ENCODE measurements around the gene RHCG. TPM values are rescaled to one million over a fixed set of nuclear protein-coding genes. Genes with fewer than 3 reads are reported as not detected.

RHCG gene
- total RNA-seq, 2 donors from 2014 or later = 0.91 to 1.0 TPM

DNA sequence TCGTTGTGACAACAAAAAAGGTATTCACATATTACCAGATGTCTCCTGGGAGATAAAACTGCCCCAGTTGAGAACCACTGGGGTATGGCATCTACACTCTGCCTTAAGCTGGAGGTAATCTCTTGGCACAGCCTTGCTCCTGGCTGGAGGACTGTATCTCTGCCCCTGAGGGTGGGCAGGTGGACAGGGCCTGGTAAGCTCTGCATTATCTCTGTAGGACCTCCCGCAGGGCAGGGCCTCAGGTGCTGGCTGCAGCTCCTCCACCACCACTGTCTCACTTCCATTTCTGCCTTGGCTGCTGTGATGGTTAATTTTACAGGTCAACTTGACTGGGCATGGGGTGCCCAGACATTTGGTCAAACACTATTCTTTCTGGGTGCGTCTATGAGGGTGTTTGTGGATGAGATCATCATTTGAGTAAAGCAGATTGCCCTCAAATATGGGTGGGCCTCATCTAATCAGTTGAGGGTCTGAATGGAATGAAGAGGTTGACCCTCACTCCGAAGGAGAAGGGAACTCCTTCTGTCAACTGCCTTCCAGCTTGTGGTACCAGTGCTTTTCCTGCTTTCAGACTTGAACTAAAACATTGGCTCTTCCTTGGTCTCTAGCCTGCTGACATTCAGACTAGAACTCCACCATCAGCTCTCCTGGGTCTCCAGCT is 9.8 kb upstream of the RHCG start:
- no peak for DNase-seq (ENCODE audit: low spot score)
- Histone ChIP-seq H3K4me3 (no peak overlapping the region), H3K4me1 (replicated peaks) (no peaks in the 10 kb centered on the region), H3K9me3 (no peaks in the 10 kb centered on the region), H3K27me3 (replicated peaks; ENCODE audit: insufficient read depth) (no peaks in the 10 kb centered on the region), H3K27ac (no peak overlapping the region), H3K36me3 (no peaks in the 10 kb centered on the region)
- intact Hi-C loops (cut with DNase I) = no loop called here
- TF ChIP-seq, protein P1, sequence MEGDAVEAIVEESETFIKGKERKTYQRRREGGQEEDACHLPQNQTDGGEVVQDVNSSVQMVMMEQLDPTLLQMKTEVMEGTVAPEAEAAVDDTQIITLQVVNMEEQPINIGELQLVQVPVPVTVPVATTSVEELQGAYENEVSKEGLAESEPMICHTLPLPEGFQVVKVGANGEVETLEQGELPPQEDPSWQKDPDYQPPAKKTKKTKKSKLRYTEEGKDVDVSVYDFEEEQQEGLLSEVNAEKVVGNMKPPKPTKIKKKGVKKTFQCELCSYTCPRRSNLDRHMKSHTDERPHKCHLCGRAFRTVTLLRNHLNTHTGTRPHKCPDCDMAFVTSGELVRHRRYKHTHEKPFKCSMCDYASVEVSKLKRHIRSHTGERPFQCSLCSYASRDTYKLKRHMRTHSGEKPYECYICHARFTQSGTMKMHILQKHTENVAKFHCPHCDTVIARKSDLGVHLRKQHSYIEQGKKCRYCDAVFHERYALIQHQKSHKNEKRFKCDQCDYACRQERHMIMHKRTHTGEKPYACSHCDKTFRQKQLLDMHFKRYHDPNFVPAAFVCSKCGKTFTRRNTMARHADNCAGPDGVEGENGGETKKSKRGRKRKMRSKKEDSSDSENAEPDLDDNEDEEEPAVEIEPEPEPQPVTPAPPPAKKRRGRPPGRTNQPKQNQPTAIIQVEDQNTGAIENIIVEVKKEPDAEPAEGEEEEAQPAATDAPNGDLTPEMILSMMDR (IDR thresholded peaks at IDR 0.05) = no peak
- TF ChIP-seq POLR2A (IDR thresholded peaks at IDR 0.05) (no peak), POLR2AphosphoS5 (IDR thresholded peaks at IDR 0.05) (no peak)
- 82% methylated on average over 4 of the region's 4 CpGs for WGBS

DNA sequence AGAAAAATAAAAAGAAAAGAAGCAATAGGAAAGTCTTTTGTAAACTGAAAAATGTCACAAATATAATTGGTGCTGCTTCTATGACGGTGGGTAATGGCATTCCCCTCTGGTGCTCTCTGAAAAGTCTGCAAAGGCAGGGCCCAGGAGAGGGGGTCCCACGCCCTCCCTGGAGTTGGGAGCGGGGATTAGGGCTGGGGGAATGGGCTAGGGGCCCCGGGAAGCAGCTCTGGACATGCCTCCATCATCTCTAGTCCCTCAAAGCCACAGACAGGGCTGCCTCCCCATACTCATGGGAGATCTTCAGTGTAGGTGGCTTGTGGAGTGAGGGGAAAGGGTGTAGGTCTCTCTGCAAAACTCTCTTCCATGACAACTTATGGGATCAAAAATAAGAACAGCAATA is 7.8 kb upstream of the RHCG start:
- intact Hi-C loops (cut with DNase I) = no loop called here
- Histone ChIP-seq H3K4me1 (replicated peaks) (no peaks in the 10 kb centered on the region), H3K27me3 (replicated peaks; ENCODE audit: insufficient read depth) (no peaks in the 10 kb centered on the region), H3K36me3 (no peaks in the 10 kb centered on the region), H3K27ac (no peak overlapping the region), H3K4me3 (no peak overlapping the region), H3K9me3 (no peaks in the 10 kb centered on the region)
- 90% methylated on average over 4 of the region's 4 CpGs for WGBS
- no peak for DNase-seq (ENCODE audit: low spot score)
- no peak for TF ChIP-seq POLR2AphosphoS5 (IDR thresholded peaks at IDR 0.05)
- no peak for TF ChIP-seq POLR2A (IDR thresholded peaks at IDR 0.05)
- TF ChIP-seq, protein P1 (IDR thresholded peaks at IDR 0.05) = no peak

DNA sequence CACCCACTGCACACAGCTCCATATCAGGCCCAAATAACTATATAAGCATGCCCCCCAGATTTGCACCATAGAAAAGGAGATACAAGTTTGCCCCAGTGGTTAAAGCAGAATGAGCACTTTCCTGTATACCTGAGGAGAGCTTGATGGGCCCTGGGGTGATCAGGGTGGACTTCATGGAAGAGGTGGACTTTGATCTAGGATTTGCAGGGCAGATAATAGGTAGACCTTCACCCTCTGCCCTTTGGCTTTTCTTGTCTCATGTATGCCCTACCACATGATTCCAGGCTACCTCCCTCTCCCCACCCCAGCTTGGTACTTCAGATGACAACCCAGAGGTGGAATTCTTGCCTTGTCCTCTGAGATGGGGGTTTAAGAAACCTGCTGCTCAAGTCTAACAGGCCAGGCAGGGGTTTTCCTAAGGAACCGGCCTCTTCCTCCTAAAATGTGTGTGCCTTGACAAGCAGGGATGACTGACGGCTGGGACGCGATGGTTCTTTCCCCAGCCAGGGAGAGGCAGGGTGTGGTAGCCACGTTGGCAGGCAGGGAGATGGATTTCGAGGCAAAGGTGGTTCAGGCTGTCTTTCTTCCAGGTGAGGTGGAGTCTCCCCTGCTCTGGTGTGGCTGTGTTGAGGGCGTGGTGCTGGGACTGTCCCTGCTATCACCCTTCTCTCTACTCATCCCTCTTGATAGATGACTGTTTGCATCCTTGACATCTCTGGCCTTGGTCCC is 6.6 kb upstream of the RHCG start:
- no peak overlapping the region for H3K27ac ChIP-seq
- H3K4me1 ChIP-seq (replicated peaks) = no peaks in the 10 kb centered on the region
- TF ChIP-seq POLR2AphosphoS5 (IDR thresholded peaks at IDR 0.05) (no peak), POLR2A (IDR thresholded peaks at IDR 0.05) (no peak)
- TF ChIP-seq, protein P1 (IDR thresholded peaks at IDR 0.05) = no peak
- WGBS = 67% methylated on average over 7 of the region's 7 CpGs
- DNase-seq (ENCODE audit: low spot score) = no peak
- no peaks in the 10 kb centered on the region for H3K9me3 ChIP-seq
- H3K4me3 ChIP-seq = no peak overlapping the region
- intact Hi-C loops (cut with DNase I) = no loop called here
- H3K27me3 ChIP-seq (replicated peaks; ENCODE audit: insufficient read depth) = no peaks in the 10 kb centered on the region
- H3K36me3 ChIP-seq = no peaks in the 10 kb centered on the region

DNA sequence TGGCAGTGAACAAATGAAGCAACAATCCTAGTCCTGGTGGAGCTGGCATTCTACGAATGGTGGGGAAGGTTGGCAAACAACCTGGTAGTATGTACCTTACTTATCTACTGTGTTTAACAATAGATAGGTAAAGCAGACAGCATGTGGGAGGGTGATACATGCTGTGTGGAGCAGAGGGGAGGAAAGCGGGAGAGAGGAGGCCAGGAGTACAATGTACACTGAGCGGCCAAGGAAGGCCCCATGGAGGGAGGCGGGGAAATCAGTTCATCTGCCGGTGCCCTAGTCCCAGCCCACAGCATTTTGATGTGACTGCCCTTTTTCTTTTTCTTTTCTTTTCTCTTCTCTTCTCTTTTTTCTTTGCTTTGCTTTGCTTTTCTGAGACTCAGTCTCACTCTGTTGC is 5.3 kb upstream of the RHCG start:
- no peak overlapping the region for H3K27ac ChIP-seq
- WGBS = 93% methylated on average over 5 of the region's 5 CpGs
- no peaks in the 10 kb centered on the region for H3K9me3 ChIP-seq
- no peaks in the 10 kb centered on the region for H3K4me1 ChIP-seq (replicated peaks)
- no peaks in the 10 kb centered on the region for H3K27me3 ChIP-seq (replicated peaks; ENCODE audit: insufficient read depth)
- H3K4me3 ChIP-seq = no peak overlapping the region
- intact Hi-C loops (cut with DNase I) = no loop called here
- no peak for DNase-seq (ENCODE audit: low spot score)
- no peaks in the 10 kb centered on the region for H3K36me3 ChIP-seq
- TF ChIP-seq POLR2AphosphoS5 (IDR thresholded peaks at IDR 0.05) (no peak), POLR2A (IDR thresholded peaks at IDR 0.05) (no peak)
- TF ChIP-seq, protein P1 (IDR thresholded peaks at IDR 0.05) = no peak
